Measurements from ENCODE around the gene PABPN1.
A peak's percentile ranks its signal among the peaks of the same experiment; 100 is the strongest.

- TF ChIP-seq CTCF (IDR thresholded peaks at IDR 0.05; ENCODE audit: insufficient read depth, low read length, poor library complexity, severe bottlenecking) (peak; percentile 71), EZH2phosphoT487 (conservative IDR thresholded peaks at IDR 0.05; ENCODE audit: low read length) (no peak)
Observed at GRCh38 chr14:23294734-23295561, 26.3 kb upstream of the PABPN1 start.

All from SU-DHL-6 (cell line).